ENCODE results near the gene SAC3D1. TPM values are rescaled to one million over a fixed set of nuclear protein-coding genes. Genes with fewer than 3 reads are reported as not detected.
A peak's percentile ranks its signal among the peaks of the same experiment; 100 is the strongest.
"Not testable (repeated sequence)": the region's sequence is repeated elsewhere in the genome, so short reads cannot be mapped to it uniquely, and the experiment has no call there.

The SAC3D1 gene
- 9.4 and 11.4 TPM in 2 replicates for total RNA-seq

DNA sequence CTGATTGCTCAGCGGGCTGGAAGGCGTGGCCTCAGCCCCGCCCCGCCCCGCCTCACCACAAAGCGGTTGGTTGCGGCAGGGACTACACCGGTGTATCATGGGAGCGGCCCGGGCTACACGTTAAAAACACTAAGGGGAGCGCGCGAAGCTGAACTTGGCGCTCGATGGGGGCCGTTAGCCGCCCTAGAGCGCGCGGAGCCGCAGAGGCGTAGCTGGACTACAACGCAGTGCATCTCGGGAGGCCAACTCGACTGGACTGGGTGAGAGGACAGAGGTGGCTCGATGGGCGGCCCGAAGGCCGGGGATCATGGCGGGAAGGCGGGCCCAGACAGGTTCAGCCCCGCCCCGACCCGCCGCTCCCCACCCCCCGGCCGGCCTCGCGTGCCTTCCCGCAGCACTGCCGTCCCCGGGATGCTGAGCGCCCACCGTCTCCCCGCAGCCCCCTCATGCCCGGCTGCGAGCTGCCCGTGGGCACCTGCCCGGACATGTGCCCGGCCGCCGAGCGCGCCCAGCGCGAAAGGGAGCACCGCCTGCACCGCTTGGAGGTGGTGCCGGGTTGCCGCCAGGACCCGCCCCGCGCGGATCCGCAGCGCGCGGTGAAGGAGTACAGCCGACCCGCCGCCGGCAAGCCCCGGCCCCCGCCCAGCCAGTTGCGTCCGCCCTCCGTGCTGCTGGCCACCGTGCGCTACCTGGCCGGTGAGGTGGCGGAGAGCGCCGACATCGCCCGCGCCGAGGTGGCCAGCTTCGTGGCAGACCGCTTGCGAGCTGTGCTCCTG lies at the start of gene SAC3D1:
TSS of gene SAC3D1 (plus strand) at position 364 of the 776 bp plus-strand sequence. CDS start at position 447, 83 bp downstream.
- DNase-seq (ENCODE audit: low read depth, low spot score), result peak; percentile 65

DNA sequence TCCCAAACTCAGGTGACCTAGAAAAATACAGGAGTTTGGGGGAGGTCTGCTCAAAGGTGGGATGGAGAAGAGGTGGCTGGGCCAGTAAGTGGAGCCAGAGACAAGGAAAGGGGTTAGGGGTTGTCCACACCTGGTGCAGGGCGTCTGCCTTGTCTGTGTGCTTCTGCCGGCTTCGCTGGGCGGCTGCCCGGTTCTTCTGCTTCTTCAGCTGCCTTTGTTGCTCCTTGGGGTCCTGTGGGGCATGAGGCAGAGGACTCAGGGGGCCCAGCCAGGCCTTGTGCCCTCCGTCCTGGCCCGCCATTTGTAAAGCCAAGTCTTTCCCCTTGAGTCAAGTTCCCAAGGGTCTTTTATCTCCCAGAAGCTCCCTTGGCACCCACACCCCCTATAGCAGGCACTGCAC lies 46.7 kb upstream of the SAC3D1 start:
- no peak for DNase-seq (ENCODE audit: low read depth, low spot score)

DNA sequence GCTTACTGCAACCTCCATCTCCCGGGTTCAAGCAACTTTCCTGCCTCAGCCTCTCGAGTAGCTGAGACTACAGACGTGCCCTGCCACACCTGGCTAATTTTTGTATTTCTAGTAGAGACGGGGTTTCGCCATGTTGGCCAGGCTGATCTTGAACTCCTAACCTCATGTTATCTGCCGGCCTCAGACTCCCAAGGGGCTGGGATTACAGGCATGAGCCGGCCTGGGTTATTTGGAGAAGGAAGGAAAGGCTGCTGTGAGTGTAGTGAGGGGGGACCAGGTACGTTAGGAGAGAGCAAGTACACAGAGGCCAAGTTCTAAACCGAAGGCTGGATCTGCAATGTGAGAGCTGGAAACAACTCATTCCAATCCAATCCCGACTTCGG lies 44.7 kb upstream of the SAC3D1 start:
- DNase-seq (ENCODE audit: low read depth, low spot score), result no peak

DNA sequence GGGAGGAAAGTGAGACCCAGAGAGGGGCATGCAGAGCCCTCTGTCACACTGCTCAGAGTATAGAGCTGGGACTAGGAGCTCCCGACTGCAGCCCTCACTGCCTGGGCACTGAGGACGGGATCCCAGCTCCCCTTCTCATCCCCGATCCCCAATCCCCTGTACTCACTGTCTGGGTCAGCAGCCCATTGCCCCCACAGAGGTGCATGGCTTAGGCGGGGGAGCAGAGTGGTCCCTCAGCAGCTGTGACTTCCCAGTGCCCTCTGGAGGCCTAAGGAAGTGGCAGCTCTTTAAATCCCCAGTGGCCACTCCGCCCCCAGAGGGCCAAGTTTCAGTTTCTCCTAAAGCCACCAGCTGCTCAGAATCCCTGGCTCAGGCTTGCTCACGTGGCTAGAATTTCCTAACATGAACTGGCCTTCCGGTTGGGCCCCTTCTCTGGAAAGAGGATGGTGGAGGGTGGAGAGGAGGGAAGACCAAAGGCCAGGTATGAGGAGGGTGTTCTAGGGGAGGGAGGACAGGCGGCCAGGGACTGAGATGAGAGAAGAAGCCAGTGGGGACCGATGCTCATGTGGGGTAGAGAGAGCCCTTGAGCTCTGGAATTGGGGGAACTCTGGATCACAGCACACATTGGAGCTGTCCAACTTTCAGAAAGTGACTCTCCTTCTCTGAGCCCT lies 44.2 kb upstream of the SAC3D1 start, which contains the start of gene BATF2:
TSS of gene BATF2 (minus strand) at position 262 of the 671 bp plus-strand sequence. CDS start at position 205, 57 bp downstream.
- peak; percentile 32 for DNase-seq (ENCODE audit: low read depth, low spot score)

DNA sequence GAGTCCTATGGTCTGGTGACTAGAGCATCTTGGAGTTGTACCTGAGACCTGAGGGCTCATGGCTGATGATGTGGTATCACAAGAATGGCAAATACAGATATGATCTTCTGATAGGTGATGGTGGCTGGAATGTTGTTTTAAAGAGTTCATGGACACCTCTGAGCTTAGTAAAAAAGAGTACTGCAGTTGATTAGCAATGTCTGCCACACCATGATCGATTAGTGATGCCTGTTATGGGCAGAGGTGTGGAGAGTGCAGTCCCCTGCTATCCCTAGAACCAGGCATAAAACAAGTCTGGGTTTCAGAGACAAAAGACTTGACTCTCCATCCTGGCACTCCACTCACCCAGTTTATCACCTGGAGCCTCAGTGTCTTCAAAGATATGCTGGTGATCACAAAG lies 42.9 kb upstream of the SAC3D1 start:
- DNase-seq (ENCODE audit: low read depth, low spot score), result no peak

DNA sequence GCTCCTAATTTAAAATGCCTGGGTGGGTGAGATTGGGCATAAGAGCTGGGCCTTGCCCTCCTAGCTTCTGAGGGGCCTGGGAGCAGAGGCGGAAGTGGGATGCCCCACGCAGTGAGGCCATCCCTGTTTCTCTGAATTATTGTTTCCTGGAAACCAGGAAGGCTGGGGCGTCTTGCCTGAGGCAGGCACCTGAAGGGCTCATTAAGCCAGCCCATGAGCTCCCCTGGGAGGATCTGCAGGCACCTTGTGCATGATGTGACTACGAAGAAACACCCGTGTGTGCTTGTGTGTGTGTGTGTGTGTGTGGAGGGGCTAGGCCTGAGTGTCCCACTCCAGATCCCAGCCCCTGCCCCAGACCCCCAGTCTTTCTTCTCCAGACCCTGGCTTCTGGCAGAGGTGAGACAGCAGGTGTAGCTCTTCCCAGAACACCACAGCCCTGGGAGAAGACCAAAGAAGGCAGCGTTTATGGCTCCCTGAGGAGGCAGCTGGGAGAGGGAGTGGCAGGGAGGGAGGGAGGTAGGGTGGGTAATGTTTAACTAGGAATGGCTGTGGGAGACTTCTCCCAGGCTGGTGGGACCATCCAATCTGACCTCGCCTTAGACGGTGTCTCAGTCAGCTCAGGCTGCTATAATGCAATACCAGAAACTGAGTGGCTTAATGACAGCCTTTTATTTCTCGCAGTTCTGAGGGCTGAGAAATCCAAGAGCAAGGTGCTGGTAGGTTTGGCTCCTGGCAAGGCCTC lies 42.1 kb upstream of the SAC3D1 start:
- no peak for DNase-seq (ENCODE audit: low read depth, low spot score)

DNA sequence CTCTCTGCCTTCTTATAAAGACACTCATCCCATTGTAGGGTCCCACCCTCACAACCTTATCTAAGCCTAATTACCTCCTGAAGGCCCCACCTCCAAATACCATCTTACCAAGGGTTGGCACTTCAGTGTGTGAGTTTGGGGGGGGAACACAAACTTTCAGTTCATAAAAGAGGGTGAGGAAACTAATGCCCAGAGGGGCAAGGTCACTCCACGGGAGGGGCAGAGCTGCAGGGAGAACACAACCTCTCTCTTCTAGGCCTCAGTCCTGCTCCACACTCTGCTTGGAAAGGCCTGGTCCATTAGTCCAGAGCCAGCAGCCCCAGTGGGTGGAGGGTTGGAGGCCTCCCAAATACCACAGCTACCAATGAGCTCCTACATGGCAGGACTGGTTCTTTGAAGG lies 41.5 kb upstream of the SAC3D1 start:
- no peak for DNase-seq (ENCODE audit: low read depth, low spot score)

DNA sequence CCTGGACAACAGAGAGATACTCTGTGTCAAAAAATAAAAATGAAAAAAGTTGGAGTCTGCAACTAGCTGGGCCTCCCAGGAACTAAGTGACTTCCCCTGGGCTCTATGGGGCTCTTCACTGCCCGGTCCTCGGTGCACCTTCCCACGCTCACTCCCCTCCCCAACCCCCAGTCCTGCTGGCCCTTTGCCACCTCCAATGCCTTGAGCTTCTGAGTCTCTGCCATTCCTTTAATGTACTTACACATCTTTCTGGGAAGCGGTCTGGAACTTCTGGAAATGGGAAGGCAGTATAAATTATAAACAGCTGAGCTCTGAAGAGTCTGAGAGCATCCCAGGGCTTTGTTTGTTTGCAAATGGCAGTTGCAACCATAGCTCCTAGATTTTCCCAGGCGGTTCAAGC lies 38.3 kb upstream of the SAC3D1 start:
- no peak for DNase-seq (ENCODE audit: low read depth, low spot score)

DNA sequence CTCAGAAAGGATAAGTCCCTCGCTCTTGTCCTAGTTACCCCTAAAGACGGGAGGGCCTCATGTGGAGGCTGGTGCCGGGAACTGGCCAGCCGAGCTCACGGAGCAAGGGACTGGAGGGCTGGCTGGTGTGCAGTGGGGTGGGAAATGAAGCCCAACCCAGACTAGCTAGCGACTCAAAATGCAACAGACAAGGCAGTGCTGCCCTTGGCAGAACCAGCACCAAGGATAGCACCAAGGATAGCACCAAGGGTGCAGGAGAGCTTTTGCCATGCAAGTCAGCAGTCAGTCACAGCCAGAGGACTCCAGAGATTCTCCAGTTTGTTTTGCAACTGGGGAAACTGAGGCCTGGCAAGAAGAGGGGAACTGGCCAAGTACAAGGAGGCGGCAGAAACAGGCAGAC lies 37.7 kb upstream of the SAC3D1 start:
- DNase-seq (ENCODE audit: low read depth, low spot score), result no peak

DNA sequence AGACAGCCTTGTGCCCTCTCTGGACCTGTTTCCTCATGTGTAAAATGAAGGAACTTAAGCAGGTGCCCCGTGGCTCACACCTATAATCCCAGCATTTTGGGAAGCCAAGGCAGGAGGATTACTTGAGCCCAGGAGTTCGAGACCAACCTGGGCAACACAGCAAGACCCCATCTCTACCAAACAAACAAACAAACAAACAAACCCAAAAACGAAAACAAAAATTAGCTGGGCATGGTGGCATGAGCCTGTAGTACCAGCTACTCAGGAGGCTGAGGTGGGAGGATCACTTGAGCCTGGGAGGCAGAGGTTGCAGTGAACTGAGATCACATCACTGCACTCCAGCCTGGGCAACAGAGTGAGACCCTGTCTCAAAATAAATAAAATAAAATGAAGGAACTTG lies 37.0 kb upstream of the SAC3D1 start:
- not testable (repeated sequence) for DNase-seq (ENCODE audit: low read depth, low spot score)

DNA sequence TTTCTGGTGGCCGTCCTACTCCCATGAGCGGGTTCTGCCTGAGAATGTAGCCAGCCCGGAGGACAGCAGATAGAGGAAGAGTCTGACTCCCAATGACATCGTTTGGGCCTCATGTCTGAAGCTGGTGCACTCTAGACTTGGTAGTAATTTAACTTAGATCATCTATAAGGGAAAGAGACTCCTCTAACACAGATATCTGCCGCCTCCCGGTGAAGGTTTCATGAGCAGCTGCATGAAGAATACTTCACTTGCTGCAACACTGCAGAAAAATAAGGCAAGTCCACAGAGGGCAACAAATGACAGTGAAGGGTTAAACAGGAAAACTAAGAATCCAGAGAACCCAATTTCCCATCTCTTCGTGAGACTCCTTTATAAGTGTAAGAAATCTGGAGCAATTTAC lies 33.0 kb upstream of the SAC3D1 start:
- DNase-seq (ENCODE audit: low read depth, low spot score), result no peak

DNA sequence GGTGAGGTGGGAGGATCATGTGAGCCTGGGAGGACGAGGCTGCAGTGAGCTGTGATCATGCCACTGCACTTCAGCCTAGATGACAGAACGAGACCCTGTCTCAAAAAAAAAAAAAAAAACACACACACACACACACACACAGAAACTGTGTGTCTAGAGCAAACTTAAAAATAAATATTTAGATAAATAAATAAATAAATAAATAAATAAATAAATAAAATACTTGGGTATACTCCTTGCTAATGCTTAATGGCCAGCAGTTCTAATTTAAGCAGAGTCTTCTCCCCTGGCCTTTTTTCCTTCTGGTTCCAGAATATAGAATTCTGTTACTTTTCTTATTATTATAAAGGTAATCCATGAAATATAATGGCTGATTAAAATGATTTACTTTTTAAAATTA lies 32.1 kb upstream of the SAC3D1 start:
- DNase-seq (ENCODE audit: low read depth, low spot score), result no peak

DNA sequence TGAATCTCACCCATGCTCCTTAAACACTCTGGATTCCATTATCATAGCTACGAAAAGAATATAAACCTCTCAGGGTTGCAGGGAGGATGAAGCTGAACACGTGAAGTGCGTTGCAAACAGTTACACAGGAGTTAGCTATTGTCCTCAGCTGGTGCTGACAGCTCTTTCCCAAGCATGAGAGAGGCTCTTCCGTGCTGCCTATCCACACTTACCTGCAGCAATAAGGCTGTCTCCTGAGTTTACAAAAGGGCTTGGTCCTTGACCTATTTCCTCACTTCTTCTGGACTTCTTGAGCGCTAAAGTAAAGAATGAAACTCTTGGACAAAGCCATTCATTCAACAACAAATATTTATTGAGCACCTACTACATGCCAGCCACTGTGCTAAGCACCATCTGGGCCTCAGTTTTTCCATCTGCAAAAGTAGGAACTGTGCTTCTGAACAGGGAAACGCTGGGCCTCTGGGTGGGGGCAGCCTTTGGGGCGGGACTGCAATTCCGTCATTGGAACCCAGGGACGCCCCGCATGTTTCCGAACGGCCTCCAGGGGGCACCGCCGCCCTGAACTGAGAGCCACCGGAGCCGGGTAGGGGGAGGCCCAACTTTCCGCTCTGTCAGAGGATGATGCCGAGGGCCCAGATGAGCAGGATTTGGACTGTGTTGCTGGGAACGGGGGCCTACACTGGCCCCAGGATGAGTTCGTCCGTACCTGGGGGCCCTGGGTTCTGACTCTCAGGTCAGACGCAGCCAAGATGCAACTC lies 27.7 kb upstream of the SAC3D1 start:
- DNase-seq (ENCODE audit: low read depth, low spot score), result peak; percentile 57

DNA sequence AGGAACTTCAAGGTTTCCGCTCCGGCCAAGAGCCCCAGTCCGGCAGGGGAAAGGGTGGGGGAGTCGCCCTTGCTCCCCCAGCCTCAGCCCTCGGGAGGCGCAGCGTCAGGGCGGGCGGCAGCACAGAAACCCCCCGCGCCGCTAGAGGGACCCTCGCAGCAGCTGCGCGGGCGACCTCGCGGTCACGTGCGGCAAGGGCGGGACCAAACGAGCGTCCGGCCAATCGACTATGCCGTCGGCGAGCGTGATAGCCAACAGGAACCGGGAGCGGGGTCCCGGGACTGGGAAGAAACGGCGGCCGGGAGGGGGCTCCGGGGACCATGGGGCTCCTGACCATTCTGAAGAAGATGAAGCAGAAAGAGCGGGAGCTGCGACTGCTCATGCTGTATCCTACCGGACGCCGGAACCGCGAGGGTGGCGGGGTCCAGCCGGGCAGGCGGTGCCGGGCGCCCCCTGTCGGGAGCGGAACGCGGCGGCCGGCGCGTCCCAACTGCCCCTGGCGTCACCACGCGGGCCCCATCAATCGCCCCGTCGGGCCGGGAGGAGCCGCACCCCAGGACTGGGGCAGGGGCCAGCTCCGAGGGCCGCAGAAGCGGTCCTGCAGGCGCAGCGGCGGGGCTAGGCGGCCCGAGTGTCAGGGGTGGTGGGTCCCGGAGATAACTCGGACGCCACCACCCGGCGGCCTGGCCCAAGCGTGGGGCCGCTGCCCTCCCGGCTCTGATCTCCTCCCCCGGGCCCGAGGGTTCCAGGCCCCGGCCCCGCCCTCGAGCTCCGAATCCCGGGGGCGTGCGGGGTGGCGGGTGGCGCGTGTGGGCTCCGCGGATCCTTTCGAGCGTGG lies 26.9 kb upstream of the SAC3D1 start, which contains the start of gene ARL2:
TSS of gene ARL2 (plus strand) at position 273 of the 838 bp plus-strand sequence. CDS start at position 321, 48 bp downstream.
- peak; percentile 59 for DNase-seq (ENCODE audit: low read depth, low spot score)

DNA sequence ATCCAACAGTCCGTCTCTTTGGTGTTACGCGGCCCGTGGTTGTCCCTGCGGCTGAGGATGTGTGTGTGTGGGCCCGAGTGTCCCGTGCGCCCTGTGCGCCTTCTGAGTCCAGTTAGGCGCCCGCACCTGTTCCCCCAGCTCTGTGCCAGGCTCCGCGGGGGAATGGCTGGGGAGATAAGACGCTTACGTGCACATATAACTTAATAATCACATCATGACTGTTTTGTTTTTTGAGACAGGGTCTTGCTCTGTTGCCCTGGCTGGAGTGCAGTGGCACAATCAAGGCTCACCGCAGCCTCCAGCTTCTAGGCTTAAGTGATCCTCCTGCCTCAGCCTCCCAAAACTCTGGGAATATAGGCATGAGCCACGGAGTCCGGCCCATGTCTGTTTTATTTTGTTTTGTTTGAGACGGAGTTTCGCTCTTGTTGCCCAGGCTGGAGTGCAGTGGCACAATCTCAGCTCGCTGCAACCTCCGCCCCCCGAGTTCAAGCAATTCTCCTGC lies 26.2 kb upstream of the SAC3D1 start:
- DNase-seq (ENCODE audit: low read depth, low spot score), result no peak

DNA sequence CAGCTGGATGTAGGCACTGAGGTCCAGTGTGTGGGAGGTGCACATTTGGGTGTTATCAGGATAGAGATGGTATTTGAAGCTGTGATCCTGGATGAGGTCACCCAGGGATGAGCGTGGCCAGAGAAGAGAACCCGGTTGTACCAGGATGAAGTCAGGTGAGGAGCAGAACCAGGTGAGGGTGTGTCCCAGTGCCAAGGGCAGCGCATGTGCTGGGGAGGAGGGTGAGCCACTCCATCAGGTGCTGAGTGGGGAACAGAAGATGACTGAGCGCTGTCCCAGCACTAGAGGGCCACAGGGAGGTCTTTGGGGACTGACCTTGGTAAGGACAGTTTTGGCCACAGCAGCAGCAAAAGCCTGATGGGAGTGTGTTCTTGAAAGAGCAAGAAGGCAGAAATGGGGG lies 24.3 kb upstream of the SAC3D1 start:
- DNase-seq (ENCODE audit: low read depth, low spot score), result no peak

DNA sequence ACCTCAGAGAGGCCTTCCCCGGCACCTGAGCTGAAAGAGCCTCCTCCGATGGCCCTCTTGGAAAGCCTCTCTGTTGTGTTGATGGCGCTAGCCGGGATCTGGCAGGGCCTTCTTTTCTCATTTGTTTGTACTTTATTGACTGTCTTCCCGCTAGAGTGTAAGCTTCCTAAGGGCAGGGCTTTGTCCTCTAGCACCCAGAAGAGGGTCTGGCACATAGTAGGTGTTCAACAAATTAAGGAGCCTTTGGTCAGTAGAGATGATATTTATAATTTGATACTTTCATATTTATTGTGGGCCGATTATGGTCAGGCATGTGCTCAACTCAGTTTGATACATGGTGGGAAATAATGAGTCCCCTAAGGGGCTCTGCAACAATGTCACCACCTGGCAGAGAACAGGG lies 23.1 kb upstream of the SAC3D1 start:
- no peak for DNase-seq (ENCODE audit: low read depth, low spot score)

DNA sequence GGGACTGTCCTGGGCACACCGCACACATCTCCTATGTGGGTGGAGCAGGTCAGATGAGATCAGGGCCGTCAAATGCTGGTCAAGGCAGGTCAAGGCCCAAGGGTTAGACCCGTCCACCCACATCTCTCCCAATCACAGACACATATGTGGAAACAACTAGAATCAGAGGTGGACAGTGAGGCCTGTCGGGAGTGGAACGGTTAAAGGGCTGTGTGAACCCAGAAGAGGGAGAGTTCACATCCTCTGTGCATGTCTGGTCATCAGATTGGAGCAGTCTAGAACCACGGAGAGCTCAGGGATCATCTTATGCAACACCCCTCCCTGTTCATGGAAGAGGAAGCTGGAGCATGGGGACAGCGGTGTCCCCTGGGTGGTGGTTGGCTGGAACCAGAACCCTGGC lies 21.2 kb upstream of the SAC3D1 start:
- DNase-seq (ENCODE audit: low read depth, low spot score), result no peak

DNA sequence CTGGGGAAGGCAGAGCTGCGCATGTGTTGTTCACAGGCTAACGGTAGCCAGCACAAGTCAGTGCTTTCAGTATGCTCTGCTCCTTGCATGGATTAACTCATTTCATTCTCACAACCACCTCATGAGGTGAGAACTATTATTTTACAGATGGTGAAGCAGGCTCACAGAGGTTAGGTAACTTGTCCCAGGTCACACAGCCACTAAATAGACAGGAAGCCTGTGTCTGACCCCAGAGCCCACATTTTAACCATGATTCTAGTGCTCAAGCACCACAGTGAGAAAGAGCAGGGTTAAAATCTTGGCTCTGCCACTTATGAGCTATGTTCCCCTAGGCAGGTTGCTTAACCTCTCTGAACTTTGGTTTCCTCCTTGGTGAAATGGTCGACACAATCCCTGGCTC lies 20.0 kb upstream of the SAC3D1 start:
- no peak for DNase-seq (ENCODE audit: low read depth, low spot score)

DNA sequence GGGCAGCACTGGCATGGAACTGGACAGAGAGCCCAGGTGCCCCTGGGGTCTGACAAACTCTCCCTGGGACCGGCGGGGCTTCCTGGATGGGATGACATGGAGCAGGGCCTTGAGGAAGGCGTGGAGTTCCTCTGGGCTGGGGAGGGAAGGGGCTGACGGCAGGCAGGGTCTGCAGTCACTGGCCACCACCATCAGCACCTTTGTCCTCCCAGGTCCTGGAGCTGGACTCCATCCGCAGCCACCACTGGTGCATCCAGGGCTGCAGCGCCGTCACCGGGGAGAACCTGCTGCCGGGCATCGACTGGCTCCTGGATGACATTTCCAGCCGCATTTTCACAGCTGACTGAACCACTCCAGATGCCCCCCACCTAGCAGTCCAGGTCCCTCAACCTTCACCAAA lies 19.5 kb upstream of the SAC3D1 start:
- no peak for DNase-seq (ENCODE audit: low read depth, low spot score)

Measured in pulmonary artery endothelial cell (primary cell).